A673 (cell line): ENCODE data around the gene ACOT7. TPM values are rescaled to one million over a fixed set of nuclear protein-coding genes. Genes with fewer than 3 reads are reported as not detected.

Experiments used
- BruUV-seq: library from RNA; stranded (reverse); fragments of 400-500 nt; replicated peaks from 2 replicates; lab custom pipeline; 2021; lab: Mats Ljungman, UMichigan
- CTCF ChIA-PET: fragments of 300-600 bp; sonication (Branson Sonifier 250); formaldehyde crosslinking; loops from one replicate; lab custom pipeline; 2022; ENCODE audit warnings: antibody characterized with exemption; lab: Charles Lee
- POLR2A ChIA-PET: fragments of 300-600 bp; sonication (Branson Sonifier 250); formaldehyde crosslinking; loops from one replicate; lab custom pipeline; 2022; ENCODE audit warnings: antibody characterized with exemption; ENCODE audit not compliant: low non-redundant PET; lab: Charles Lee
- DNase-seq: peaks from one replicate; pipeline ENCODE4 v3.0.0-alpha.2; 2015; ENCODE audit warnings: low spot score
- H3K27ac ChIP-seq: fragments of 200-600 bp; sonication (generic); 2 replicates; pipeline ENCODE4 v1.5.1; 2016; ENCODE audit warnings: mixed run types, low read depth, mild to moderate bottlenecking, mixed read lengths, antibody characterized with exemption, low read length; ENCODE audit not compliant: poor library complexity, severe bottlenecking
- H3K27me3 ChIP-seq: fragments of 200-600 bp; sonication (generic); replicated peaks from 2 replicates; pipeline ENCODE4 v1.6.1; 2017; ENCODE audit warnings: mixed run types, low read depth, mild to moderate bottlenecking, mixed read lengths, antibody characterized with exemption, low read length; ENCODE audit not compliant: insufficient read depth, poor library complexity
- H3K36me3 ChIP-seq: fragments of 200-600 bp; sonication (generic); 2 replicates; pipeline ENCODE4 v1.6.1; 2016; ENCODE audit warnings: mixed run types, mild to moderate bottlenecking, mixed read lengths, antibody characterized with exemption, low read length; ENCODE audit not compliant: insufficient read depth, poor library complexity, severe bottlenecking
- H3K4me1 ChIP-seq: fragments of 200-600 bp; sonication (generic); 2 replicates; pipeline ENCODE4 v1.6.1; 2017; ENCODE audit warnings: mixed run types, mild to moderate bottlenecking, mixed read lengths, antibody characterized with exemption, low read length; ENCODE audit not compliant: insufficient read depth, poor library complexity, severe bottlenecking
- H3K4me3 ChIP-seq: fragments of 200-600 bp; sonication (generic); 2 replicates; pipeline ENCODE4 v1.5.1; 2016; ENCODE audit warnings: low read depth, mixed run types, mild to moderate bottlenecking, mixed read lengths, low read length; ENCODE audit not compliant: poor library complexity, severe bottlenecking
- H3K9me3 ChIP-seq: fragments of 200-600 bp; sonication (generic); 2 replicates; pipeline ENCODE4 v1.6.1; 2016; ENCODE audit warnings: mixed run types, low read depth, mild to moderate bottlenecking, mixed read lengths, antibody characterized with exemption, low read length; ENCODE audit not compliant: poor library complexity, severe bottlenecking
- EZH2 ChIP-seq: fragments of 200-600 bp; sonication (generic); IDR thresholded peaks from 2 replicates; pipeline ENCODE4 v1.6.1; 2017; ENCODE audit warnings: borderline replicate concordance, low read depth, mild to moderate bottlenecking, mixed read lengths, antibody characterized with exemption, low read length; ENCODE audit not compliant: poor library complexity, severe bottlenecking
- intact Hi-C: fragments of 100-400 bp; cut with micrococcal nuclease; formaldehyde crosslinking; loops from one replicate; pipeline ENCODE4 v1.10.0; 2022; ENCODE audit not compliant: unreplicated experiment
- total RNA-seq: library from RNA; stranded (reverse); gene quantifications from 2 replicates; pipeline ENCODE4 v1.2.3, GENCODE V29; 2021
- TF ChIP-seq, protein P1 (sequence below): fragments of 300-800, 200-600 bp; sonication (generic); conservative IDR thresholded peaks from 2 replicates; pipeline ENCODE4 v1.5.1; 2017; ENCODE audit warnings: low read depth, mild to moderate bottlenecking, antibody characterized with exemption, low read length, moderate library complexity, mixed read lengths

ACOT7 gene
- total RNA-seq, 1 experiment from 2014 or later: 132 TPM

GRCh38 chr1:6301526-6301925, 92.0 kb downstream of the ACOT7 start:
- intact Hi-C loops: no loop called here
- BruUV-seq: no TSS peak
- Histone ChIP-seq H3K27me3 (no peaks in the 10 kb centered on the region), H3K36me3 (no peaks in the 10 kb centered on the region), H3K4me3 (no peak overlapping the region), H3K4me1 (no peaks in the 10 kb centered on the region), H3K9me3 (no peaks in the 10 kb centered on the region), H3K27ac (no peak overlapping the region)
- no peak for DNase-seq
- ChIA-PET CTCF (no interaction called here), POLR2A (no interaction called here)
- TF ChIP-seq, protein P1, sequence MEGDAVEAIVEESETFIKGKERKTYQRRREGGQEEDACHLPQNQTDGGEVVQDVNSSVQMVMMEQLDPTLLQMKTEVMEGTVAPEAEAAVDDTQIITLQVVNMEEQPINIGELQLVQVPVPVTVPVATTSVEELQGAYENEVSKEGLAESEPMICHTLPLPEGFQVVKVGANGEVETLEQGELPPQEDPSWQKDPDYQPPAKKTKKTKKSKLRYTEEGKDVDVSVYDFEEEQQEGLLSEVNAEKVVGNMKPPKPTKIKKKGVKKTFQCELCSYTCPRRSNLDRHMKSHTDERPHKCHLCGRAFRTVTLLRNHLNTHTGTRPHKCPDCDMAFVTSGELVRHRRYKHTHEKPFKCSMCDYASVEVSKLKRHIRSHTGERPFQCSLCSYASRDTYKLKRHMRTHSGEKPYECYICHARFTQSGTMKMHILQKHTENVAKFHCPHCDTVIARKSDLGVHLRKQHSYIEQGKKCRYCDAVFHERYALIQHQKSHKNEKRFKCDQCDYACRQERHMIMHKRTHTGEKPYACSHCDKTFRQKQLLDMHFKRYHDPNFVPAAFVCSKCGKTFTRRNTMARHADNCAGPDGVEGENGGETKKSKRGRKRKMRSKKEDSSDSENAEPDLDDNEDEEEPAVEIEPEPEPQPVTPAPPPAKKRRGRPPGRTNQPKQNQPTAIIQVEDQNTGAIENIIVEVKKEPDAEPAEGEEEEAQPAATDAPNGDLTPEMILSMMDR: no peak
- TF ChIP-seq EZH2: no peak

DNA sequence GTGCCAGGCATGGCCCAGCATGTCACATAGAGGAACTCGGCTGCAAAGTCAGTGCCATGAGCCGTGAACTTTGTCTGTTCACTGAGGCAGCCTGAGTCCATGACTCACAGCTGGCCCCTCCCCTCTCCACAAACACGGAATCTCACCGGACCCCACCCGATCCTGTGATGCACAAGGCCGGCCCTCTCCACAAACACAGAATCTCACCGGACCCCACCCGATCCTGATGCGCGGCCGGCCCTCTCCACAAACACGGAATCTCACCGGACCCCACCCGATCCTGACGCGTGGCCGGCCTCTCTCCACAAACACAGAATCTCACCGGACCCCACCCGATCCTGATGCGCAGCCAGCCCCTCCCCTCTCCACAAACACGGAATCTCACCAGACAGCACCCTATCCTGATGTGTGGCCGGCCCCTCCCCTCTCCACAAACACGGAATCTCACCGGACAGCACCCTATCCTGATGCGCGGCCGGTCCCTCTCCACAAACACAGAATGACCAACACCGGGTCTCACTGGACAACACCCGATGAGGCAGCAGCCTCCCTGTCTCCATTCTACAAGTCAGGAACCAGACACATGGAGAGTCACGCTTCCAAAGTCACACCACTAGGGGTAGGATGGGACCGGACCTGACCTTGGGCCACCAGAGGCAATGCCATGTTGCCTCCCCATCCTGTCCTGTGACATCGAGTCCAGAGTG, 93.1 kb downstream of the ACOT7 start:
- no peak for DNase-seq
- POLR2A ChIA-PET: no interaction called here
- no TSS peak for BruUV-seq
- Histone ChIP-seq H3K4me1 (no peaks in the 10 kb centered on the region), H3K9me3 (no peaks in the 10 kb centered on the region), H3K27ac (no peak overlapping the region), H3K36me3 (no peaks in the 10 kb centered on the region), H3K4me3 (no peak overlapping the region), H3K27me3 (no peaks in the 10 kb centered on the region)
- TF ChIP-seq, protein P1: no peak
- CTCF ChIA-PET: no interaction called here
- intact Hi-C loops: no loop called here

- BruUV-seq: no TSS peak
- intact Hi-C loops: no loop called here
- no peak overlapping the region for H3K27ac ChIP-seq
Observed at GRCh38 chr1:6299557-6300165, 93.9 kb downstream of the ACOT7 start.

More at GRCh38 chr1:6299557-6300165, 93.9 kb downstream of the ACOT7 start:
- POLR2A ChIA-PET: no interaction called here
- no peak for TF ChIP-seq EZH2
- TF ChIP-seq, protein P1: no peak
- Histone ChIP-seq H3K4me3 (no peak overlapping the region), H3K9me3 (no peaks in the 10 kb centered on the region), H3K4me1 (no peaks in the 10 kb centered on the region), H3K36me3 (no peaks in the 10 kb centered on the region), H3K27me3 (no peaks in the 10 kb centered on the region)
- no peak for DNase-seq
- CTCF ChIA-PET: no interaction called here
